HG02973 (cell line): ENCODE data around the gene EMC8.

Experiments
- ATAC-seq: cut with Tn5 transposase; IDR thresholded peaks from one replicate; pipeline ENCODE4 v1.9.1; 2021; ENCODE audit warnings: moderate library complexity; ENCODE audit not compliant: unreplicated experiment

The EMC8 gene

GRCh38 chr16:85733839-85734170, 65.5 kb downstream of the EMC8 start:
- no peak for ATAC-seq

- ATAC-seq = no peak
Measured at GRCh38 chr16:85733155-85733838, 66.0 kb downstream of the EMC8 start.

- no peak for ATAC-seq
Measured at GRCh38 chr16:85731179-85731578, 68.2 kb downstream of the EMC8 start.

GRCh38 chr16:85730186-85730465, 69.2 kb downstream of the EMC8 start:
- no peak for ATAC-seq

GRCh38 chr16:85729452-85730185, 69.7 kb downstream of the EMC8 start:
- ATAC-seq = no peak

- ATAC-seq = no peak
Measured at GRCh38 chr16:85728879-85729278, 70.5 kb downstream of the EMC8 start.
